WTC11 (cell line): ENCODE data around the gene CLCF1. TPM values are rescaled to one million over a fixed set of nuclear protein-coding genes. Genes with fewer than 3 reads are reported as not detected.

Experiments
- ATAC-seq: fragments of 200-7000 bp; cut with Tn5 transposase; 2 replicates; pipeline ENCODE4 v1.10.0; 2021; ENCODE audit warnings: mild to moderate bottlenecking, moderate library complexity
- CTCF ChIA-PET: fragments of 300-600 bp; sonication (Branson Sonifier 250); formaldehyde crosslinking; loops from one replicate; lab custom pipeline; 2021; ENCODE audit warnings: antibody characterized with exemption; lab: Charles Lee
- POLR2A ChIA-PET: fragments of 350-600 bp; sonication (Branson Sonifier 250); formaldehyde crosslinking; loops from one replicate; lab custom pipeline; 2021; ENCODE audit warnings: antibody characterized with exemption; lab: Charles Lee
- DNase-seq: peaks from one replicate; pipeline ENCODE4 v3.0.0; 2021; ENCODE audit warnings: low spot score
- H3K27ac Mint-ChIP-seq: 2 replicates; pipeline ENCODE4 v1.8.0; 2021; ENCODE audit warnings: mixed read lengths
- H3K27me3 Mint-ChIP-seq: 2 replicates; pipeline ENCODE4 v1.8.0; 2021; ENCODE audit warnings: low read depth, mild to moderate bottlenecking, moderate library complexity, mixed read lengths
- H3K36me3 Mint-ChIP-seq: 2 replicates; pipeline ENCODE4 v1.8.0; 2021; ENCODE audit warnings: mixed read lengths
- H3K4me1 Mint-ChIP-seq: 2 replicates; pipeline ENCODE4 v1.8.0; 2022; ENCODE audit warnings: mixed read lengths
- H3K4me3 Mint-ChIP-seq: 2 replicates; pipeline ENCODE4 v1.8.0; 2021; ENCODE audit warnings: mild to moderate bottlenecking, moderate library complexity, mixed read lengths
- H3K9me3 Mint-ChIP-seq: 2 replicates; pipeline ENCODE4 v1.8.0; 2021; ENCODE audit warnings: mixed read lengths
- CBFB ChIP-seq: sonication (generic); formaldehyde crosslinking; IDR thresholded peaks from 2 replicates; pipeline ENCODE4 v1.8.1; 2022; ENCODE audit warnings: mild to moderate bottlenecking, low read depth, missing genetic modification reagents
- FOXJ3 ChIP-seq: sonication (generic); formaldehyde crosslinking; IDR thresholded peaks from 2 replicates; pipeline ENCODE4 v1.9.0; 2021; ENCODE audit warnings: missing genetic modification reagents, mild to moderate bottlenecking, borderline replicate concordance
- FOXP1 ChIP-seq: sonication (generic); formaldehyde crosslinking; IDR thresholded peaks from 2 replicates; pipeline ENCODE4 v1.8.0; 2022; ENCODE audit warnings: missing genetic modification reagents, mild to moderate bottlenecking, moderate library complexity, borderline replicate concordance
- GABPB1 ChIP-seq: sonication (generic); formaldehyde crosslinking; IDR thresholded peaks from 2 replicates; pipeline ENCODE4 v1.8.1; 2023; ENCODE audit warnings: mild to moderate bottlenecking, missing genetic modification reagents
- GRHL2 ChIP-seq: fragments of 250-450 bp; sonication (Bioruptor Pico); IDR thresholded peaks from 2 replicates; pipeline ENCODE4 v1.8.0; 2022; ENCODE audit warnings: mild to moderate bottlenecking, moderate library complexity; ENCODE audit not compliant: insufficient replicate concordance, severe bottlenecking
- JAZF1 ChIP-seq: fragments of 250-450 bp; sonication (Bioruptor Pico); IDR thresholded peaks from 2 replicates; pipeline ENCODE4 v1.9.0; 2021; ENCODE audit warnings: moderate library complexity, mild to moderate bottlenecking, inconsistent platforms
- JUN ChIP-seq: sonication (generic); formaldehyde crosslinking; IDR thresholded peaks from 2 replicates; pipeline ENCODE4 v1.8.0; 2023; ENCODE audit warnings: mild to moderate bottlenecking, missing genetic modification reagents
- NFATC4 ChIP-seq: fragments of 250-450 bp; sonication (Bioruptor Pico); IDR thresholded peaks from 2 replicates; pipeline ENCODE4 v1.9.0; 2021; ENCODE audit warnings: mild to moderate bottlenecking
- NR2C2 ChIP-seq: sonication (generic); formaldehyde crosslinking; IDR thresholded peaks from 2 replicates; pipeline ENCODE4 v1.8.0; 2022; ENCODE audit warnings: mild to moderate bottlenecking, missing genetic modification reagents
- NR3C1 ChIP-seq: sonication (generic); formaldehyde crosslinking; conservative IDR thresholded peaks from 2 replicates; pipeline ENCODE4 v1.8.1; 2023; ENCODE audit warnings: low read depth, mild to moderate bottlenecking, missing genetic modification reagents
- TP53 ChIP-seq: sonication (generic); formaldehyde crosslinking; IDR thresholded peaks from 2 replicates; pipeline ENCODE4 v1.8.1; 2023; ENCODE audit warnings: mild to moderate bottlenecking, missing genetic modification reagents
- ZNF138 ChIP-seq: sonication (generic); formaldehyde crosslinking; conservative IDR thresholded peaks from 2 replicates; pipeline ENCODE4 v1.8.1; 2022; ENCODE audit warnings: mild to moderate bottlenecking, moderate library complexity, missing genetic modification reagents
- total RNA-seq: library from RNA; stranded (reverse); gene quantifications from 3 replicates; pipeline ENCODE4 v1.2.3, GENCODE V29; 2021
- TF ChIP-seq, protein P1 (sequence below): fragments of 250-450 bp; sonication (Bioruptor Pico); IDR thresholded peaks from 2 replicates; pipeline ENCODE4 v1.9.0; 2021; ENCODE audit warnings: mild to moderate bottlenecking
- TF ChIP-seq, protein P2 (sequence below): sonication (generic); formaldehyde crosslinking; conservative IDR thresholded peaks from 2 replicates; pipeline ENCODE4 v1.8.1; 2023; ENCODE audit warnings: mild to moderate bottlenecking, low read depth, missing genetic modification reagents, moderate library complexity
- TF ChIP-seq, protein P3 (sequence below): sonication (generic); formaldehyde crosslinking; IDR thresholded peaks from 2 replicates; pipeline ENCODE4 v1.8.1; 2023; ENCODE audit warnings: mild to moderate bottlenecking, missing genetic modification reagents
- TF ChIP-seq, protein P4 (sequence below): sonication (generic); formaldehyde crosslinking; IDR thresholded peaks from 2 replicates; pipeline ENCODE4 v1.8.1; 2022; ENCODE audit warnings: mild to moderate bottlenecking, moderate library complexity, missing genetic modification reagents
- TF ChIP-seq, protein P5 (sequence below): sonication (generic); formaldehyde crosslinking; IDR thresholded peaks from 2 replicates; pipeline ENCODE4 v1.8.0; 2023; ENCODE audit warnings: mild to moderate bottlenecking, missing genetic modification reagents
- TF ChIP-seq, protein P6 (sequence below): sonication (generic); formaldehyde crosslinking; IDR thresholded peaks from 2 replicates; pipeline ENCODE4 v1.8.1; 2022; ENCODE audit warnings: mild to moderate bottlenecking, missing genetic modification reagents, moderate library complexity, borderline replicate concordance
- TF ChIP-seq, protein P7 (sequence below): sonication (generic); formaldehyde crosslinking; IDR thresholded peaks from 2 replicates; pipeline ENCODE4 v1.8.0; 2023; ENCODE audit warnings: missing genetic modification reagents, mild to moderate bottlenecking, borderline replicate concordance

Gene CLCF1
- total RNA-seq, 1 experiment from 2014 or later, result 0.92 TPM

DNA sequence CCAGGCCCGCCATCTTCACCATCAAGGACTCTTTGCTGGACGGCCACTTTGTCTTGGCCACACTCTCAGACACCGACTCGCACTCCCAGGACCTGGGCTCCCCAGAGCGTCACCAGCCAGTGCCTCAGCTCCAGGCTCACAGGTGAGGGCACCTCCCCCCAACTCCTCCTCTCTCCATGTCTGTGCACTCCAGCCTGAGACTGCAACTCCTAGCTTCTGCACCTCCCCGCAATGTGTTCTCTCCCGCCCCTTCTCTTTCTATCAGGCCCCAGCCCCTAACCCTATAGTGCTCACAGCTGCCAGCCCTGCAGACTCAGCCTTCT is 22.8 kb upstream of the CLCF1 start (continued):
- TF ChIP-seq, protein P1, sequence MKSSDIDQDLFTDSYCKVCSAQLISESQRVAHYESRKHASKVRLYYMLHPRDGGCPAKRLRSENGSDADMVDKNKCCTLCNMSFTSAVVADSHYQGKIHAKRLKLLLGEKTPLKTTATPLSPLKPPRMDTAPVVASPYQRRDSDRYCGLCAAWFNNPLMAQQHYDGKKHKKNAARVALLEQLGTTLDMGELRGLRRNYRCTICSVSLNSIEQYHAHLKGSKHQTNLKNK (CRISPR knock-in tag), result no peak
- TF ChIP-seq ZNF138 (CRISPR knock-in tag) (no peak), GRHL2 (CRISPR knock-in tag) (no peak), FOXJ3 (CRISPR knock-in tag) (no peak), CBFB (CRISPR knock-in tag) (no peak), NR3C1 (CRISPR knock-in tag) (no peak), TP53 (CRISPR knock-in tag) (no peak)
- TF ChIP-seq, protein P2, sequence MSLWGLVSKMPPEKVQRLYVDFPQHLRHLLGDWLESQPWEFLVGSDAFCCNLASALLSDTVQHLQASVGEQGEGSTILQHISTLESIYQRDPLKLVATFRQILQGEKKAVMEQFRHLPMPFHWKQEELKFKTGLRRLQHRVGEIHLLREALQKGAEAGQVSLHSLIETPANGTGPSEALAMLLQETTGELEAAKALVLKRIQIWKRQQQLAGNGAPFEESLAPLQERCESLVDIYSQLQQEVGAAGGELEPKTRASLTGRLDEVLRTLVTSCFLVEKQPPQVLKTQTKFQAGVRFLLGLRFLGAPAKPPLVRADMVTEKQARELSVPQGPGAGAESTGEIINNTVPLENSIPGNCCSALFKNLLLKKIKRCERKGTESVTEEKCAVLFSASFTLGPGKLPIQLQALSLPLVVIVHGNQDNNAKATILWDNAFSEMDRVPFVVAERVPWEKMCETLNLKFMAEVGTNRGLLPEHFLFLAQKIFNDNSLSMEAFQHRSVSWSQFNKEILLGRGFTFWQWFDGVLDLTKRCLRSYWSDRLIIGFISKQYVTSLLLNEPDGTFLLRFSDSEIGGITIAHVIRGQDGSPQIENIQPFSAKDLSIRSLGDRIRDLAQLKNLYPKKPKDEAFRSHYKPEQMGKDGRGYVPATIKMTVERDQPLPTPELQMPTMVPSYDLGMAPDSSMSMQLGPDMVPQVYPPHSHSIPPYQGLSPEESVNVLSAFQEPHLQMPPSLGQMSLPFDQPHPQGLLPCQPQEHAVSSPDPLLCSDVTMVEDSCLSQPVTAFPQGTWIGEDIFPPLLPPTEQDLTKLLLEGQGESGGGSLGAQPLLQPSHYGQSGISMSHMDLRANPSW (CRISPR knock-in tag), result no peak
- TF ChIP-seq, protein P3, sequence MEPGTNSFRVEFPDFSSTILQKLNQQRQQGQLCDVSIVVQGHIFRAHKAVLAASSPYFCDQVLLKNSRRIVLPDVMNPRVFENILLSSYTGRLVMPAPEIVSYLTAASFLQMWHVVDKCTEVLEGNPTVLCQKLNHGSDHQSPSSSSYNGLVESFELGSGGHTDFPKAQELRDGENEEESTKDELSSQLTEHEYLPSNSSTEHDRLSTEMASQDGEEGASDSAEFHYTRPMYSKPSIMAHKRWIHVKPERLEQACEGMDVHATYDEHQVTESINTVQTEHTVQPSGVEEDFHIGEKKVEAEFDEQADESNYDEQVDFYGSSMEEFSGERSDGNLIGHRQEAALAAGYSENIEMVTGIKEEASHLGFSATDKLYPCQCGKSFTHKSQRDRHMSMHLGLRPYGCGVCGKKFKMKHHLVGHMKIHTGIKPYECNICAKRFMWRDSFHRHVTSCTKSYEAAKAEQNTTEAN (CRISPR knock-in tag), result no peak
- TF ChIP-seq, protein P4, sequence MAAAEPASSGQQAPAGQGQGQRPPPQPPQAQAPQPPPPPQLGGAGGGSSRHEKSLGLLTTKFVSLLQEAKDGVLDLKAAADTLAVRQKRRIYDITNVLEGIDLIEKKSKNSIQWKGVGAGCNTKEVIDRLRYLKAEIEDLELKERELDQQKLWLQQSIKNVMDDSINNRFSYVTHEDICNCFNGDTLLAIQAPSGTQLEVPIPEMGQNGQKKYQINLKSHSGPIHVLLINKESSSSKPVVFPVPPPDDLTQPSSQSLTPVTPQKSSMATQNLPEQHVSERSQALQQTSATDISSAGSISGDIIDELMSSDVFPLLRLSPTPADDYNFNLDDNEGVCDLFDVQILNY (CRISPR knock-in tag), result no peak
- TF ChIP-seq, protein P5, sequence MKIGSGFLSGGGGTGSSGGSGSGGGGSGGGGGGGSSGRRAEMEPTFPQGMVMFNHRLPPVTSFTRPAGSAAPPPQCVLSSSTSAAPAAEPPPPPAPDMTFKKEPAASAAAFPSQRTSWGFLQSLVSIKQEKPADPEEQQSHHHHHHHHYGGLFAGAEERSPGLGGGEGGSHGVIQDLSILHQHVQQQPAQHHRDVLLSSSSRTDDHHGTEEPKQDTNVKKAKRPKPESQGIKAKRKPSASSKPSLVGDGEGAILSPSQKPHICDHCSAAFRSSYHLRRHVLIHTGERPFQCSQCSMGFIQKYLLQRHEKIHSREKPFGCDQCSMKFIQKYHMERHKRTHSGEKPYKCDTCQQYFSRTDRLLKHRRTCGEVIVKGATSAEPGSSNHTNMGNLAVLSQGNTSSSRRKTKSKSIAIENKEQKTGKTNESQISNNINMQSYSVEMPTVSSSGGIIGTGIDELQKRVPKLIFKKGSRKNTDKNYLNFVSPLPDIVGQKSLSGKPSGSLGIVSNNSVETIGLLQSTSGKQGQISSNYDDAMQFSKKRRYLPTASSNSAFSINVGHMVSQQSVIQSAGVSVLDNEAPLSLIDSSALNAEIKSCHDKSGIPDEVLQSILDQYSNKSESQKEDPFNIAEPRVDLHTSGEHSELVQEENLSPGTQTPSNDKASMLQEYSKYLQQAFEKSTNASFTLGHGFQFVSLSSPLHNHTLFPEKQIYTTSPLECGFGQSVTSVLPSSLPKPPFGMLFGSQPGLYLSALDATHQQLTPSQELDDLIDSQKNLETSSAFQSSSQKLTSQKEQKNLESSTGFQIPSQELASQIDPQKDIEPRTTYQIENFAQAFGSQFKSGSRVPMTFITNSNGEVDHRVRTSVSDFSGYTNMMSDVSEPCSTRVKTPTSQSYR (CRISPR knock-in tag), result no peak
- TF ChIP-seq, all 79 proteins: peak for 0

DNA sequence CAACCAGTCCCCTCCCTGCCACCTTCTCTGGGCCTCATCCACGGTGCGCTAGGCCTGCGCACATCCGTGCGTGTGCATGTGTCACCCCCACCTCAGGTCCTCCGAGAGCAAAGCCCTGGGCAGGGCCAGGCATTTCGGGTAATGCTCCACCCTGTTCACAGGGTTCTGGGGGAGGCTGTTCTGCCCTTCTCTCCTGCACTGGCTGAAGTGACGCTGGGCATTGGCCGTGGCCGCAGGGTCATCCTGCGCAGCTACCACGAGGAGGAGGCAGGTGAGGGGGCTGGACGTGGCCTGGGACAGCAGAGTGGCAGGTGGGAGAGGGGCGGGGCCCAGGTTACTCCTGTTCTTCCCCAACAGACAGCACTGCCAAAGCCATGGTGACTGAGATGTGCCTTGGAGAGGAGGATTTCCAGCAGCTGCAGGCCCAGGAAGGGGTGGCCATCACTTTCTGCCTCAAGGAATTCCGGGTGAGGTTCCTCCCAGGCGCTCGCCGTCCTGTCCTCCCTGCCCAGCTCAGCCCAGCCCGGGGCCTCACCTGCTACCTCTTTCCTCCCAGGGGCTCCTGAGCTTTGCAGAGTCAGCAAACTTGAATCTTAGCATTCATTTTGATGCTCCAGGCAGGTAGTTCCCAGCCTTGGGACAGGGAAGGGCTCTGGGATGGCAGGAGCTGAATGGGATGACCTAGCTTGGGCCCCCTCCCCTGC is 22.3 kb upstream of the CLCF1 start:
- POLR2A ChIA-PET, result interaction anchor here (0.5 to 1.9 kb wide), 7 partner anchors 9 to 41 kb away, joined by 3 to 7 read pairs (median 4); partner anchors contain the start of genes PTPRCAP and RPS6KB2
- Mint-ChIP-seq H3K4me3 (no peak overlapping the region), H3K4me1 (peaks cover 45% of the 10 kb centered on the region)
- no peak for DNase-seq
- TF ChIP-seq FOXP1 (CRISPR knock-in tag) (no peak), GABPB1 (no peak), JAZF1 (CRISPR knock-in tag) (no peak), NFATC4 (no peak), NR2C2 (CRISPR knock-in tag) (no peak), JUN (CRISPR knock-in tag) (no peak), CBFB (CRISPR knock-in tag) (no peak)
- TF ChIP-seq, protein P6, sequence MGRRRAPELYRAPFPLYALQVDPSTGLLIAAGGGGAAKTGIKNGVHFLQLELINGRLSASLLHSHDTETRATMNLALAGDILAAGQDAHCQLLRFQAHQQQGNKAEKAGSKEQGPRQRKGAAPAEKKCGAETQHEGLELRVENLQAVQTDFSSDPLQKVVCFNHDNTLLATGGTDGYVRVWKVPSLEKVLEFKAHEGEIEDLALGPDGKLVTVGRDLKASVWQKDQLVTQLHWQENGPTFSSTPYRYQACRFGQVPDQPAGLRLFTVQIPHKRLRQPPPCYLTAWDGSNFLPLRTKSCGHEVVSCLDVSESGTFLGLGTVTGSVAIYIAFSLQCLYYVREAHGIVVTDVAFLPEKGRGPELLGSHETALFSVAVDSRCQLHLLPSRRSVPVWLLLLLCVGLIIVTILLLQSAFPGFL (CRISPR knock-in tag), result no peak
- TF ChIP-seq, protein P7, sequence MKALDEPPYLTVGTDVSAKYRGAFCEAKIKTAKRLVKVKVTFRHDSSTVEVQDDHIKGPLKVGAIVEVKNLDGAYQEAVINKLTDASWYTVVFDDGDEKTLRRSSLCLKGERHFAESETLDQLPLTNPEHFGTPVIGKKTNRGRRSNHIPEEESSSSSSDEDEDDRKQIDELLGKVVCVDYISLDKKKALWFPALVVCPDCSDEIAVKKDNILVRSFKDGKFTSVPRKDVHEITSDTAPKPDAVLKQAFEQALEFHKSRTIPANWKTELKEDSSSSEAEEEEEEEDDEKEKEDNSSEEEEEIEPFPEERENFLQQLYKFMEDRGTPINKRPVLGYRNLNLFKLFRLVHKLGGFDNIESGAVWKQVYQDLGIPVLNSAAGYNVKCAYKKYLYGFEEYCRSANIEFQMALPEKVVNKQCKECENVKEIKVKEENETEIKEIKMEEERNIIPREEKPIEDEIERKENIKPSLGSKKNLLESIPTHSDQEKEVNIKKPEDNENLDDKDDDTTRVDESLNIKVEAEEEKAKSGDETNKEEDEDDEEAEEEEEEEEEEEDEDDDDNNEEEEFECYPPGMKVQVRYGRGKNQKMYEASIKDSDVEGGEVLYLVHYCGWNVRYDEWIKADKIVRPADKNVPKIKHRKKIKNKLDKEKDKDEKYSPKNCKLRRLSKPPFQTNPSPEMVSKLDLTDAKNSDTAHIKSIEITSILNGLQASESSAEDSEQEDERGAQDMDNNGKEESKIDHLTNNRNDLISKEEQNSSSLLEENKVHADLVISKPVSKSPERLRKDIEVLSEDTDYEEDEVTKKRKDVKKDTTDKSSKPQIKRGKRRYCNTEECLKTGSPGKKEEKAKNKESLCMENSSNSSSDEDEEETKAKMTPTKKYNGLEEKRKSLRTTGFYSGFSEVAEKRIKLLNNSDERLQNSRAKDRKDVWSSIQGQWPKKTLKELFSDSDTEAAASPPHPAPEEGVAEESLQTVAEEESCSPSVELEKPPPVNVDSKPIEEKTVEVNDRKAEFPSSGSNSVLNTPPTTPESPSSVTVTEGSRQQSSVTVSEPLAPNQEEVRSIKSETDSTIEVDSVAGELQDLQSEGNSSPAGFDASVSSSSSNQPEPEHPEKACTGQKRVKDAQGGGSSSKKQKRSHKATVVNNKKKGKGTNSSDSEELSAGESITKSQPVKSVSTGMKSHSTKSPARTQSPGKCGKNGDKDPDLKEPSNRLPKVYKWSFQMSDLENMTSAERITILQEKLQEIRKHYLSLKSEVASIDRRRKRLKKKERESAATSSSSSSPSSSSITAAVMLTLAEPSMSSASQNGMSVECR (CRISPR knock-in tag), result no peak
- TF ChIP-seq, all 79 proteins: peak for 0
- no peak for ATAC-seq
- Mint-ChIP-seq H3K36me3 (peaks cover 24% of the 10 kb centered on the region), H3K9me3 (no peaks in the 10 kb centered on the region), H3K27ac (peak overlapping the region; percentile 86), H3K27me3 (no peaks in the 10 kb centered on the region)
- CTCF ChIA-PET, result interaction anchor here (0.7 to 2.0 kb wide), 11 partner anchors 14 to 134 kb away, joined by 3 to 15 read pairs (median 5); partner anchors contain the start of genes POLD4 and TMEM134
